B cell (primary cell): ENCODE measurements around the gene NAXE.

Experiments used
- EZH2 ChIP-seq: IDR thresholded peaks from 2 replicates; pipeline ENCODE4 v1.6.1; 2012; ENCODE audit warnings: borderline replicate concordance, low read depth, mild to moderate bottlenecking, moderate library complexity, low read length; ENCODE audit not compliant: insufficient read depth, poor library complexity, severe bottlenecking
- TF ChIP-seq, protein P1 (sequence below): fragments of 200-600 bp; IDR thresholded peaks from one replicate; pipeline ENCODE4 v1.8.0; 2022; ENCODE audit warnings: antibody characterized with exemption, mild to moderate bottlenecking

- TF ChIP-seq, protein P1, sequence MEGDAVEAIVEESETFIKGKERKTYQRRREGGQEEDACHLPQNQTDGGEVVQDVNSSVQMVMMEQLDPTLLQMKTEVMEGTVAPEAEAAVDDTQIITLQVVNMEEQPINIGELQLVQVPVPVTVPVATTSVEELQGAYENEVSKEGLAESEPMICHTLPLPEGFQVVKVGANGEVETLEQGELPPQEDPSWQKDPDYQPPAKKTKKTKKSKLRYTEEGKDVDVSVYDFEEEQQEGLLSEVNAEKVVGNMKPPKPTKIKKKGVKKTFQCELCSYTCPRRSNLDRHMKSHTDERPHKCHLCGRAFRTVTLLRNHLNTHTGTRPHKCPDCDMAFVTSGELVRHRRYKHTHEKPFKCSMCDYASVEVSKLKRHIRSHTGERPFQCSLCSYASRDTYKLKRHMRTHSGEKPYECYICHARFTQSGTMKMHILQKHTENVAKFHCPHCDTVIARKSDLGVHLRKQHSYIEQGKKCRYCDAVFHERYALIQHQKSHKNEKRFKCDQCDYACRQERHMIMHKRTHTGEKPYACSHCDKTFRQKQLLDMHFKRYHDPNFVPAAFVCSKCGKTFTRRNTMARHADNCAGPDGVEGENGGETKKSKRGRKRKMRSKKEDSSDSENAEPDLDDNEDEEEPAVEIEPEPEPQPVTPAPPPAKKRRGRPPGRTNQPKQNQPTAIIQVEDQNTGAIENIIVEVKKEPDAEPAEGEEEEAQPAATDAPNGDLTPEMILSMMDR, result no peak
- TF ChIP-seq EZH2, result no peak
Observed at GRCh38 chr1:156591432-156592157, at the start of gene NAXE.
